ENCODE measurements around the gene SAE1. TPM values are rescaled to one million over a fixed set of nuclear protein-coding genes. Genes with fewer than 3 reads are reported as not detected.
A peak's percentile ranks its signal among the peaks of the same experiment; 100 is the strongest.

Gene SAE1
- total and polyA plus RNA-seq, 10 of the 15 experiments (the other 5 are each of a cell fraction or from before 2014, with no cell fraction given): 62.0 to 246 (median 148) TPM

- TF ChIP-seq, protein P1, sequence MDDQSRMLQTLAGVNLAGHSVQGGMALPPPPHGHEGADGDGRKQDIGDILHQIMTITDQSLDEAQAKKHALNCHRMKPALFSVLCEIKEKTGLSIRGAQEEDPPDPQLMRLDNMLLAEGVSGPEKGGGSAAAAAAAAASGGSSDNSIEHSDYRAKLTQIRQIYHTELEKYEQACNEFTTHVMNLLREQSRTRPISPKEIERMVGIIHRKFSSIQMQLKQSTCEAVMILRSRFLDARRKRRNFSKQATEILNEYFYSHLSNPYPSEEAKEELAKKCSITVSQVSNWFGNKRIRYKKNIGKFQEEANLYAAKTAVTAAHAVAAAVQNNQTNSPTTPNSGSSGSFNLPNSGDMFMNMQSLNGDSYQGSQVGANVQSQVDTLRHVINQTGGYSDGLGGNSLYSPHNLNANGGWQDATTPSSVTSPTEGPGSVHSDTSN (IDR thresholded peaks at IDR 0.05; ENCODE audit: insufficient replicate concordance, low read depth, low read length): no peak
- TF ChIP-seq MEF2A (IDR thresholded peaks at IDR 0.05; ENCODE audit: insufficient read depth, low read depth, low read length): no peak
- no peak for TF ChIP-seq NR2C1 (IDR thresholded peaks at IDR 0.05)
- TF ChIP-seq DPF2 (IDR thresholded peaks at IDR 0.05): 0 out of 2 replicates have a peak, but pooled peaks have one; percentile 63
- peak; percentile 58 for TF ChIP-seq POLR2AphosphoS5 (IDR thresholded peaks at IDR 0.05; ENCODE audit: low read length)
- no peak for TF ChIP-seq PML (IDR thresholded peaks at IDR 0.05; ENCODE audit: low read length)
- TF ChIP-seq ZNF274 (IDR thresholded peaks at IDR 0.05; ENCODE audit: insufficient read depth, insufficient read length): no peak
- no peak for TF ChIP-seq CUX1 (IDR thresholded peaks at IDR 0.05; ENCODE audit: insufficient replicate concordance, low read depth, low read length)
- no peak; the same call in 1 of the 2 replicates for TF ChIP-seq SPI1 (IDR thresholded peaks at IDR 0.05; ENCODE audit: borderline replicate concordance, insufficient read depth, low read depth, low read length)
- peak; percentile 84 for TF ChIP-seq POLR2AphosphoS2 (IDR thresholded peaks at IDR 0.05; ENCODE audit: low read depth, low read length)
- no peak for TF ChIP-seq EZH2 (IDR thresholded peaks at IDR 0.05; ENCODE audit: borderline replicate concordance, control insufficient read depth, low read depth, low read length)
- TF ChIP-seq, protein P2, sequence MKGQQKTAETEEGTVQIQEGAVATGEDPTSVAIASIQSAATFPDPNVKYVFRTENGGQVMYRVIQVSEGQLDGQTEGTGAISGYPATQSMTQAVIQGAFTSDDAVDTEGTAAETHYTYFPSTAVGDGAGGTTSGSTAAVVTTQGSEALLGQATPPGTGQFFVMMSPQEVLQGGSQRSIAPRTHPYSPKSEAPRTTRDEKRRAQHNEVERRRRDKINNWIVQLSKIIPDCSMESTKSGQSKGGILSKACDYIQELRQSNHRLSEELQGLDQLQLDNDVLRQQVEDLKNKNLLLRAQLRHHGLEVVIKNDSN (IDR thresholded peaks at IDR 0.05; ENCODE audit: borderline replicate concordance, extremely low read length, insufficient read depth, low read depth, low read length): peak; percentile 34
- no peak for TF ChIP-seq STAT1 (conservative IDR thresholded peaks at IDR 0.05)
- TF ChIP-seq KAT2A (conservative IDR thresholded peaks at IDR 0.05; ENCODE audit: control insufficient read depth, low read depth, low read length): no peak
- peak; percentile 87; the same call in 1 of the 2 replicates for TF ChIP-seq ESRRA (IDR thresholded peaks at IDR 0.05; ENCODE audit: low read length)
- no peak for TF ChIP-seq NFYA (IDR thresholded peaks at IDR 0.05; ENCODE audit: borderline replicate concordance, low read depth, low read length)
- no peak for TF ChIP-seq E2F4 (IDR thresholded peaks at IDR 0.05; ENCODE audit: low read depth, low read length)
- peak; percentile 66 for TF ChIP-seq SP1 (IDR thresholded peaks at IDR 0.05; ENCODE audit: low read depth, low read length)
These were observed 96.1 kb downstream of the SAE1 start (continued) for GRCh38 chr19:47226426-47227351.

Measured in GM12878 (cell line).